Calu3 (cell line): ENCODE measurements around the gene SNRPD2. TPM values are rescaled to one million over a fixed set of nuclear protein-coding genes. Genes with fewer than 3 reads are reported as not detected.

Source experiments
- BruUV-seq: library from RNA; stranded (reverse); fragments of 400-500 nt; replicated peaks from 2 replicates; lab custom pipeline; 2021; lab: Mats Ljungman, UMichigan
- CTCF ChIA-PET: fragments of 300-600 bp; sonication (Branson Sonifier 250); formaldehyde crosslinking; loops from one replicate; lab custom pipeline; 2022; ENCODE audit warnings: antibody characterized with exemption; lab: Charles Lee
- DNase-seq: peaks from one replicate; pipeline ENCODE4 v3.0.0; 2022
- H3K27ac Mint-ChIP-seq: one replicate; pipeline ENCODE4 v1.8.0; 2022; ENCODE audit warnings: mixed read lengths; ENCODE audit not compliant: unreplicated experiment
- H3K27me3 Mint-ChIP-seq: one replicate; pipeline ENCODE4 v1.8.0; 2022; ENCODE audit warnings: mixed read lengths; ENCODE audit not compliant: unreplicated experiment
- H3K36me3 Mint-ChIP-seq: one replicate; pipeline ENCODE4 v1.8.0; 2022; ENCODE audit warnings: mild to moderate bottlenecking, moderate library complexity, mixed read lengths; ENCODE audit not compliant: insufficient read depth, unreplicated experiment
- H3K4me1 Mint-ChIP-seq: one replicate; pipeline ENCODE4 v1.8.0; 2022; ENCODE audit warnings: mild to moderate bottlenecking, low read depth, mixed read lengths; ENCODE audit not compliant: unreplicated experiment
- H3K4me3 Mint-ChIP-seq: one replicate; pipeline ENCODE4 v1.8.0; 2022; ENCODE audit warnings: mild to moderate bottlenecking, low read depth, moderate library complexity, mixed read lengths; ENCODE audit not compliant: unreplicated experiment
- H3K9me3 Mint-ChIP-seq: one replicate; pipeline ENCODE4 v1.8.0; 2022; ENCODE audit warnings: low read depth, mixed read lengths; ENCODE audit not compliant: unreplicated experiment
- intact Hi-C: fragments of 100-400 bp; cut with micrococcal nuclease; formaldehyde crosslinking; loops from one replicate; pipeline ENCODE4 v1.10.0; 2022; ENCODE audit not compliant: unreplicated experiment
- total RNA-seq: library from RNA; stranded (reverse); gene quantifications from 2 replicates; pipeline ENCODE4 v1.2.3, GENCODE V29; 2022
- TF ChIP-seq, protein P1 (sequence below): fragments of 200-600 bp; IDR thresholded peaks from one replicate; pipeline ENCODE4 v1.8.0; 2022; ENCODE audit warnings: antibody characterized with exemption; ENCODE audit not compliant: unreplicated experiment

SNRPD2 gene
- total RNA-seq, 1 experiment from 2014 or later: 663 TPM

- TF ChIP-seq, protein P1, sequence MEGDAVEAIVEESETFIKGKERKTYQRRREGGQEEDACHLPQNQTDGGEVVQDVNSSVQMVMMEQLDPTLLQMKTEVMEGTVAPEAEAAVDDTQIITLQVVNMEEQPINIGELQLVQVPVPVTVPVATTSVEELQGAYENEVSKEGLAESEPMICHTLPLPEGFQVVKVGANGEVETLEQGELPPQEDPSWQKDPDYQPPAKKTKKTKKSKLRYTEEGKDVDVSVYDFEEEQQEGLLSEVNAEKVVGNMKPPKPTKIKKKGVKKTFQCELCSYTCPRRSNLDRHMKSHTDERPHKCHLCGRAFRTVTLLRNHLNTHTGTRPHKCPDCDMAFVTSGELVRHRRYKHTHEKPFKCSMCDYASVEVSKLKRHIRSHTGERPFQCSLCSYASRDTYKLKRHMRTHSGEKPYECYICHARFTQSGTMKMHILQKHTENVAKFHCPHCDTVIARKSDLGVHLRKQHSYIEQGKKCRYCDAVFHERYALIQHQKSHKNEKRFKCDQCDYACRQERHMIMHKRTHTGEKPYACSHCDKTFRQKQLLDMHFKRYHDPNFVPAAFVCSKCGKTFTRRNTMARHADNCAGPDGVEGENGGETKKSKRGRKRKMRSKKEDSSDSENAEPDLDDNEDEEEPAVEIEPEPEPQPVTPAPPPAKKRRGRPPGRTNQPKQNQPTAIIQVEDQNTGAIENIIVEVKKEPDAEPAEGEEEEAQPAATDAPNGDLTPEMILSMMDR: no peak
- Mint-ChIP-seq H3K9me3 (no peaks in the 10 kb centered on the region), H3K27ac (no peak overlapping the region), H3K4me3 (no peak overlapping the region), H3K4me1 (peaks cover 15% of the 10 kb centered on the region), H3K36me3 (peaks cover 71% of the 10 kb centered on the region), H3K27me3 (no peaks in the 10 kb centered on the region)
- CTCF ChIA-PET: no interaction called here
- DNase-seq: no peak
- BruUV-seq: no TSS peak
- intact Hi-C loops: no loop called here
These were observed 20.9 kb upstream of the SNRPD2 start for GRCh38 chr19:45712699-45713067.

GRCh38 chr19:45711851-45712698 lies 20.3 kb upstream of the SNRPD2 start:
- CTCF ChIA-PET: no interaction called here
- H3K36me3 Mint-ChIP-seq: peaks cover 69% of the 10 kb centered on the region
- intact Hi-C loops: no loop called here
- H3K4me1 Mint-ChIP-seq: peaks cover 12% of the 10 kb centered on the region
- no peaks in the 10 kb centered on the region for H3K27me3 Mint-ChIP-seq
- BruUV-seq: no TSS peak
- no peak for DNase-seq
- no peaks in the 10 kb centered on the region for H3K9me3 Mint-ChIP-seq
- TF ChIP-seq, protein P1: no peak
- no peak overlapping the region for H3K27ac Mint-ChIP-seq
- H3K4me3 Mint-ChIP-seq: no peak overlapping the region

DNA sequence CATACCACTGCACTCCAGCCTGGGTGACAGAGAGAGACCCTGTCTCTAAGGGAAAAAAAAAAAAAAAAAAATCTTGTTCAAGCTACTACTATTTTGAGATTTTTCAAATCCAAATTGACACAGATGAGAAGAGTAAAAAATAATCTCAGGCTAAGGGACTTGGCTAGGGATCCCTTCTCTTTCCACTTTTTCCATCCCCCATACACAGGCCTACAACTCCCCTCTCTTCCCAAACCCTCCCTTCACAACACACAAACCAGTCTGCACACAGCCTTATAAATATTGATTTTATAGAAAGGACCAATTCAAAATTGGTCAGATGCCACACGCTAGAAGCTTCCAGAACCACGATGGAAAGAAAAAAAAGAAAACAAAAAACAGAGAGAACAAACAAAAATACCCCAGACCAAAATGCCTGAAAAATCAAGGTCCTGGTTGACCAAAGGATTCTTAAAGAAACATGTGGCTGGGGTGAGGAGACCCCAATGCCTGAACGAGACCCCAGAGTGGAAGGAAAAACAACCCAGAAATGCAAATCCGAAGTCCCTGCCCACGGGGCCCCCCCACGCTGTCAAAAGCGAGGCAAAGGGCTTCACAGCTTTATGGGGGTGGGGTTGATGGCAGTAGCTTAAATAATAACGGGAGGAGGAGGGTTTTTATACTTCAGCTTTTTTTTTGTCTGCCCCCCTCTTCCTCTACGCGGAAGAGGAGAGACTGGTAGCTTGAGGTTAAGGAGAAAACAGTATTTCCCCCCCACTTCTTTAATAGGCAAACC lies 18.8 kb upstream of the SNRPD2 start:
- Mint-ChIP-seq H3K9me3 (no peaks in the 10 kb centered on the region), H3K4me3 (no peak overlapping the region), H3K27ac (peak overlapping the region; percentile 7), H3K27me3 (no peaks in the 10 kb centered on the region), H3K36me3 (peaks cover 64% of the 10 kb centered on the region), H3K4me1 (peaks cover under 1% of the 10 kb centered on the region)
- no peak for DNase-seq
- intact Hi-C loops: no loop called here
- BruUV-seq: no TSS peak
- TF ChIP-seq, protein P1: no peak
- CTCF ChIA-PET: interaction anchor here (0.7 kb wide), 1 partner anchor 13 kb away, joined by 4 read pairs; no protein-coding TSS in a partner anchor

DNA sequence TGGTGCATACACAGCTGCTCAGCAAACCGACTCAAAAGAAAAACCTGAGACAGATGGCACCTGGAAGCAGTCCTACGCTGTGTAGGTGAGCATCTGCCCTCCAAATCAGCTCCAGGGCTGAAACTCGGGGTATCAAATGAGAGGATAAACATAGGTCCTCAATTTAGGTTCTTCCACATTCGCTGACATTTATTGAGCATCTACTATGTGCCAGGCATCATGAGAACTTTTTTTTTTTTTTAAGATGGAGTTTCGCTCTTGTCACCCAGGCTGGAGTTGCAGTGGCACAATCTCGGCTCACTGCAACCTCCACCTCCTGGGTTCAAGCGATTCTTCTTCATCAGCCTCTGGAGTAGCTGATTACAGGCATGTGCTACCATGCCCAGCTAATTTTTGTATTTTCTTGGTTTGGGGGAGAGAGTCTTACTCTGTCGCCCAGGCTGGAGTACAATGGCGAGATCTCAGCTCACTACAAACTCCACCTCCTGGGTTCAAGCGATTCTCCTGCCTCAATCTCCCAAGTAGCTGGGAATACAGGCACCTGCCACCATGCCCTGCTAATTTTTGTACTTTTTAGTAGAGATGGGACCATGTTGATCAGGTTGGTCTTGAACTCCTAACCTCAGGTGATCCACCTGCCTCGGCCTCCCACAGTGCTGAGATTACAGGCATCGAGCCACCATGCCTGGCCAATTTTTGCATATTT lies 14.1 kb upstream of the SNRPD2 start:
- no TSS peak for BruUV-seq
- CTCF ChIA-PET: interaction anchor here (0.6 to 0.9 kb wide), 2 partner anchors 10 to 13 kb away, joined by 3 read pairs; partner anchors contain the start of gene QPCTL
- intact Hi-C loops: no loop called here
- H3K27me3 Mint-ChIP-seq: no peaks in the 10 kb centered on the region
- no peaks in the 10 kb centered on the region for H3K4me1 Mint-ChIP-seq
- no peaks in the 10 kb centered on the region for H3K9me3 Mint-ChIP-seq
- H3K4me3 Mint-ChIP-seq: no peak overlapping the region
- no peak for DNase-seq
- H3K27ac Mint-ChIP-seq: no peak overlapping the region
- TF ChIP-seq, protein P1: no peak
- H3K36me3 Mint-ChIP-seq: peaks cover 56% of the 10 kb centered on the region
